ENCODE data around the gene HRAS. TPM values are rescaled to one million over a fixed set of nuclear protein-coding genes. Genes with fewer than 3 reads are reported as not detected.

The HRAS gene
- total and polyA plus RNA-seq, 2 donors (not counting 1 experiment from before 2014, with no cell fraction given) = 63.5 to 86.0 TPM

DNA sequence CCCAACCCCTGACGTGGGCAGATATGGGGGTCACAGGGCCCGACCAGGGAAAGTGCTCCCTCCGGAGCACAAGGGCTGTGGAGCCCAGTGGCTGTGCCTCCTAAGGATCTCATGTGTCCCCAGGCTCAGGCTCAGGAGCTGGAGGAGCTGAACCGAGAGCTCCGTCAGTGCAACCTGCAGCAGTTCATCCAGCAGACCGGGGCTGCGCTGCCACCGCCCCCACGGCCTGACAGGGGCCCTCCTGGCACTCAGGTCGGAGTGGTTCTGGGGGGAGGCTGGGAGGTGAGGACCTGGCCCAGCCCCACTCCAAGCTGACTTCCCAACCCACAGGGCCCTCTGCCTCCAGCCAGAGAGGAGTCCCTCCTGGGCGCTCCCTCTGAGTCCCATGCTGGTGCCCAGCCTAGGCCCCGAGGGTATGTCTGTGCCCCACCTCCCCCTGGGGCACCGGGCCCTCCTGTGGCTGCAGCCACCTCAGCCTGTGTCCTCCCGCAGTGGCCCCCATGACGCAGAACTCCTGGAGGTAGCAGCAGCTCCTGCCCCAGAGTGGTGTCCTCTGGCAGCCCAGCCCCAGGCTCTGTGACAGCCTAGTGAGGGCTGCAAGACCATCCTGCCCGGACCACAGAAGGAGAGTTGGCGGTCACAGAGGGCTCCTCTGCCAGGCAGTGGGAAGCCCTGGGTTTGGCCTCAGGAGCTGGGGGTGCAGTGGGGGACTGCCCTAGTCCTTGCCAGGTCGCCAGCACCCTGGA, 27.9 kb upstream of the HRAS start:
- Histone ChIP-seq H2AFZ (ENCODE audit: insufficient read depth, low read depth, low read length, poor library complexity, severe bottlenecking) (no peak overlapping the region), H3K27me3 (replicated peaks in 1 of 4; ENCODE audit: control extremely low read depth in 1 of 4, control insufficient read depth in 3 of 4, insufficient read depth in 4 of 4, low read length in 3 of 4) (no peaks in the 10 kb centered on the region), H3K4me3 (ENCODE audit: control extremely low read depth in 1 of 5, extremely low read depth in 1 of 5, insufficient read depth in 1 of 5, low read depth in 2 of 5, low read length in 4 of 5) (no peak overlapping the region), H4K20me1 (ENCODE audit: control insufficient read depth, insufficient read depth, low read length, poor library complexity, severe bottlenecking) (peaks cover 31% of the 10 kb centered on the region), H3K4me1 (ENCODE audit: control insufficient read depth in 2 of 2, insufficient read depth in 2 of 2, low read length in 2 of 2) (peaks cover 10 to 25% of the 10 kb centered on the region in 2 donors), H3K36me3 (replicated peaks in 1 of 2; ENCODE audit: control extremely low read depth in 1 of 2, control insufficient read depth in 1 of 2, extremely low read depth in 1 of 2, insufficient read depth in 2 of 2, low read length in 1 of 2) (no peaks in the 10 kb centered on the region), H3K4me2 (replicated peaks; ENCODE audit: low read depth, low read length, poor library complexity, severe bottlenecking) (no peak overlapping the region), H3K9ac (ENCODE audit: low read length) (no peak overlapping the region), H3K27ac (ENCODE audit: low read length in 2 of 2) (no peak overlapping the region), H3K9me3 (ENCODE audit: control extremely low read depth in 1 of 3, control insufficient read depth in 2 of 3, insufficient read depth in 1 of 3, low read length in 2 of 3) (no peaks in the 10 kb centered on the region), H3K79me2 (ENCODE audit: control insufficient read depth, insufficient read depth, low read length) (peaks cover 18% of the 10 kb centered on the region)
- ChIA-PET POLR2A (no interaction called here), CTCF (interaction anchor here (3.3 kb wide), 1 partner anchor 9 kb away, joined by 11 read pairs; no protein-coding TSS in a partner anchor)
- WGBS (ENCODE audit: insufficient coverage) = 98% methylated on average over 11 of the region's 18 CpGs
- ATAC-seq (ENCODE audit: low read depth) (no peak), DNase-seq (peak; percentile 25)
- Mint-ChIP-seq H3K27ac (no peak overlapping the region), H3K27me3 (no peaks in the 10 kb centered on the region), H3K9me3 (ENCODE audit: insufficient read depth) (no peaks in the 10 kb centered on the region), H3K4me3 (peak overlapping the region; percentile 19), H3K4me1 (peaks cover 16% of the 10 kb centered on the region)
- intact Hi-C loops (cut with micrococcal nuclease) = loop anchor here (5.0 kb wide), 1 partner anchor 184 kb away; the partner anchor contains the start of gene TALDO1
- no peak for TF ChIP-seq EZH2 (IDR thresholded peaks at IDR 0.05; ENCODE audit: borderline replicate concordance, insufficient read depth, low read depth, low read length, poor library complexity, severe bottlenecking)
- TF ChIP-seq, protein P1, sequence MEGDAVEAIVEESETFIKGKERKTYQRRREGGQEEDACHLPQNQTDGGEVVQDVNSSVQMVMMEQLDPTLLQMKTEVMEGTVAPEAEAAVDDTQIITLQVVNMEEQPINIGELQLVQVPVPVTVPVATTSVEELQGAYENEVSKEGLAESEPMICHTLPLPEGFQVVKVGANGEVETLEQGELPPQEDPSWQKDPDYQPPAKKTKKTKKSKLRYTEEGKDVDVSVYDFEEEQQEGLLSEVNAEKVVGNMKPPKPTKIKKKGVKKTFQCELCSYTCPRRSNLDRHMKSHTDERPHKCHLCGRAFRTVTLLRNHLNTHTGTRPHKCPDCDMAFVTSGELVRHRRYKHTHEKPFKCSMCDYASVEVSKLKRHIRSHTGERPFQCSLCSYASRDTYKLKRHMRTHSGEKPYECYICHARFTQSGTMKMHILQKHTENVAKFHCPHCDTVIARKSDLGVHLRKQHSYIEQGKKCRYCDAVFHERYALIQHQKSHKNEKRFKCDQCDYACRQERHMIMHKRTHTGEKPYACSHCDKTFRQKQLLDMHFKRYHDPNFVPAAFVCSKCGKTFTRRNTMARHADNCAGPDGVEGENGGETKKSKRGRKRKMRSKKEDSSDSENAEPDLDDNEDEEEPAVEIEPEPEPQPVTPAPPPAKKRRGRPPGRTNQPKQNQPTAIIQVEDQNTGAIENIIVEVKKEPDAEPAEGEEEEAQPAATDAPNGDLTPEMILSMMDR (IDR thresholded peaks at IDR 0.05) = no peak

DNA sequence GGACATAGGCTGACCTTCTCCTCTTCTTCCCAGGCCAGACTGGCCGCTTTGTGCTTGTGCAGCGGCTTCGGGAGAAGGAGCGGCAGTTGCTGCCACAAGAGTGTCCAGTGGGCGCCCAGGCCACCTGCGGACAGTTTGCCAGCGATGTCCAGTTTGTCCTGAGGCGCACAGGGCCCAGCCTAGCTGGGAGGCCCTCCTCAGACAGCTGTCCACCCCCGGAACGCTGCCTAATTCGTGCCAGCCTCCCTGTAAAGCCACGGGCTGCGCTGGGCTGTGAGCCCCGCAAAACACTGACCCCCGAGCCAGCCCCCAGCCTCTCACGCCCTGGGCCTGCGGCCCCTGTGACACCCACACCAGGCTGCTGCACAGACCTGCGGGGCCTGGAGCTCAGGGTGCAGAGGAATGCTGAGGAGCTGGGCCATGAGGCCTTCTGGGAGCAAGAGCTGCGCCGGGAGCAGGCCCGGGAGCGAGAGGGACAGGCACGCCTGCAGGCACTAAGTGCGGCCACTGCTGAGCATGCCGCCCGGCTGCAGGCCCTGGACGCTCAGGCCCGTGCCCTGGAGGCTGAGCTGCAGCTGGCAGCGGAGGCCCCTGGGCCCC, 26.8 kb upstream of the HRAS start:
- WGBS (ENCODE audit: insufficient coverage) = 97% methylated on average over 28 of the region's 29 CpGs
- Histone ChIP-seq H3K4me2 (replicated peaks; ENCODE audit: low read depth, low read length, poor library complexity, severe bottlenecking) (peak overlapping the region; percentile 87), H3K9me3 (ENCODE audit: control extremely low read depth in 1 of 3, control insufficient read depth in 2 of 3, insufficient read depth in 1 of 3, low read length in 2 of 3) (no peaks in the 10 kb centered on the region), H3K36me3 (replicated peaks in 1 of 2; ENCODE audit: control extremely low read depth in 1 of 2, control insufficient read depth in 1 of 2, extremely low read depth in 1 of 2, insufficient read depth in 2 of 2, low read length in 1 of 2) (no peaks in the 10 kb centered on the region), H3K79me2 (ENCODE audit: control insufficient read depth, insufficient read depth, low read length) (peaks cover 18% of the 10 kb centered on the region), H3K9ac (ENCODE audit: low read length) (no peak overlapping the region), H3K4me1 (ENCODE audit: control insufficient read depth in 2 of 2, insufficient read depth in 2 of 2, low read length in 2 of 2) (peaks cover 10 to 22% of the 10 kb centered on the region in 2 donors), H2AFZ (ENCODE audit: insufficient read depth, low read depth, low read length, poor library complexity, severe bottlenecking) (no peak overlapping the region), H4K20me1 (ENCODE audit: control insufficient read depth, insufficient read depth, low read length, poor library complexity, severe bottlenecking) (peaks cover 31% of the 10 kb centered on the region), H3K27me3 (replicated peaks in 1 of 4; ENCODE audit: control extremely low read depth in 1 of 4, control insufficient read depth in 3 of 4, insufficient read depth in 4 of 4, low read length in 3 of 4) (no peaks in the 10 kb centered on the region), H3K27ac (ENCODE audit: low read length in 2 of 2) (no peak overlapping the region), H3K4me3 (ENCODE audit: control extremely low read depth in 1 of 5, extremely low read depth in 1 of 5, insufficient read depth in 1 of 5, low read depth in 2 of 5, low read length in 4 of 5) (peak overlapping the region in 1 of 5 experiments; percentile 70)
- DNase-seq = peak; percentile 21
- no peaks in the 10 kb centered on the region for H3K27me3 Mint-ChIP-seq
- peak overlapping the region; percentile 88 for H3K4me3 Mint-ChIP-seq
- ATAC-seq (ENCODE audit: low read depth) = no peak
- CTCF ChIA-PET = no interaction called here
- peaks cover 14% of the 10 kb centered on the region for H3K4me1 Mint-ChIP-seq
- POLR2A ChIA-PET = interaction anchor here (1.0 to 1.1 kb wide), 2 partner anchors 14 to 26 kb away, joined by 3 read pairs; partner anchors contain the start of genes HRAS and PHRF1
- TF ChIP-seq, protein P1 (IDR thresholded peaks at IDR 0.05) = no peak
- TF ChIP-seq EZH2 (IDR thresholded peaks at IDR 0.05; ENCODE audit: borderline replicate concordance, insufficient read depth, low read depth, low read length, poor library complexity, severe bottlenecking) = no peak
- intact Hi-C loops (cut with micrococcal nuclease) = loop anchor here (5.0 kb wide), 1 partner anchor 185 kb away; the partner anchor contains the start of gene TALDO1
- H3K9me3 Mint-ChIP-seq (ENCODE audit: insufficient read depth) = no peaks in the 10 kb centered on the region
- no peak overlapping the region for H3K27ac Mint-ChIP-seq

Measured in B cell (primary cell).